Keratinocyte (primary cell): ENCODE data around the gene CCDC102B. TPM values are rescaled to one million over a fixed set of nuclear protein-coding genes. Genes with fewer than 3 reads are reported as not detected.

Source experiments
- DNase-seq: peaks from one replicate; pipeline ENCODE4 v3.0.0-alpha.2; 2011; ENCODE audit warnings: low read depth, missing footprints, low spot score
- FAIRE-seq: peaks from 2 replicates; lab custom pipeline; 2011; peaks lifted over from hg19 to GRCh38; lab: Jason Lieb, UNC
- H2AFZ ChIP-seq: 2 replicates; pipeline ENCODE4 v1.6.0; 2012; ENCODE audit warnings: low read length, control low read depth, inconsistent platforms; ENCODE audit not compliant: control insufficient read depth
- H3K27ac ChIP-seq: 2 replicates; pipeline ENCODE4 v1.5.1; 2011; ENCODE audit warnings: low read length; ENCODE audit not compliant: control insufficient read depth, insufficient read depth
- H3K27me3 ChIP-seq: 3 replicates; pipeline ENCODE4 v1.6.0; 2011; ENCODE audit warnings: low read length; ENCODE audit not compliant: control insufficient read depth, insufficient read depth; ENCODE audit errors: extremely low read depth
- H3K36me3 ChIP-seq, 2 experiments: 2 replicates in 1 of 2; 3 replicates in 1 of 2; pipeline ENCODE4 v1.5.1; 2011; ENCODE audit warnings: low read length in 2 of 2, mild to moderate bottlenecking in 1 of 2; ENCODE audit not compliant: control insufficient read depth in 2 of 2, insufficient read depth in 2 of 2; ENCODE audit errors: extremely low read depth in 1 of 2
- H3K4me1 ChIP-seq: 3 replicates; pipeline ENCODE4 v1.5.1; 2011; ENCODE audit warnings: low read length; ENCODE audit not compliant: control insufficient read depth, insufficient read depth; ENCODE audit errors: extremely low read depth
- H3K4me2 ChIP-seq: 3 replicates; pipeline ENCODE4 v1.6.0; 2011; ENCODE audit warnings: low read depth, low read length; ENCODE audit not compliant: control insufficient read depth, insufficient read depth; ENCODE audit errors: extremely low read depth
- H3K4me3 ChIP-seq, 3 experiments: fragments of 200-600 bp in 1 of 3; sonication (generic) in 1 of 3; 2 replicates in 2 of 3; 3 replicates in 1 of 3; pipeline ENCODE4 v1.5.1; 2011 to 2016; ENCODE audit warnings: low read length in 3 of 3, mild to moderate bottlenecking in 3 of 3, control low read depth in 2 of 3, inconsistent platforms in 1 of 3, low read depth in 1 of 3, mixed read lengths in 1 of 3, mixed run types in 1 of 3, moderate library complexity in 1 of 3; ENCODE audit not compliant: control insufficient read depth in 2 of 3, insufficient read depth in 2 of 3; ENCODE audit errors: extremely low read depth in 1 of 3
- H3K79me2 ChIP-seq: 2 replicates; pipeline ENCODE4 v1.6.0; 2012; ENCODE audit warnings: low read length; ENCODE audit not compliant: control insufficient read depth, insufficient read depth
- H3K9ac ChIP-seq: 3 replicates; pipeline ENCODE4 v1.6.0; 2011; ENCODE audit warnings: low read length; ENCODE audit not compliant: control insufficient read depth, insufficient read depth; ENCODE audit errors: extremely low read depth
- H3K9me1 ChIP-seq: 3 replicates; pipeline ENCODE4 v1.6.0; 2011; ENCODE audit warnings: low read length; ENCODE audit not compliant: control insufficient read depth, insufficient read depth; ENCODE audit errors: extremely low read depth
- H3K9me3 ChIP-seq: 2 replicates; pipeline ENCODE4 v1.5.1; 2012; ENCODE audit warnings: low read depth, low read length; ENCODE audit not compliant: control insufficient read depth
- H4K20me1 ChIP-seq: 3 replicates; pipeline ENCODE4 v1.6.0; 2011; ENCODE audit warnings: low read length; ENCODE audit not compliant: control insufficient read depth, insufficient read depth; ENCODE audit errors: extremely low read depth
- CTCF ChIP-seq, 3 experiments: IDR thresholded peaks in 1 of 3; conservative IDR thresholded peaks in 1 of 3; optimal IDR thresholded peaks in 1 of 3; 2 replicates in 2 of 3; 3 replicates in 1 of 3; pipeline versions ENCODE3 to v1.5.1; 2011; ENCODE audit warnings: low read length in 3 of 3, mild to moderate bottlenecking in 3 of 3, moderate library complexity in 2 of 3, control low read depth in 1 of 3, inconsistent platforms in 1 of 3; ENCODE audit not compliant: insufficient read depth in 2 of 3; ENCODE audit errors: extremely low read depth in 1 of 3
- EZH2 ChIP-seq: IDR thresholded peaks from one replicate; pipeline ENCODE4 v1.6.1; 2012; ENCODE audit warnings: inconsistent platforms, mild to moderate bottlenecking, low read length, moderate library complexity
- dilution Hi-C: fragments of 300-500 bp; cut with MboI; formaldehyde crosslinking; loops from one replicate; pipeline ENCODE4 v1.7.0; 2020; ENCODE audit warnings: low sequenced_read_pairs; ENCODE audit not compliant: extremely low pct_ligation_motif_present
- polyA plus RNA-seq, 5 experiments: library from polyadenylated mRNA; depleted of rRNA in 3 of 5; stranded (reverse) in 3 of 5; stranded (forward) in 1 of 5; unstranded in 1 of 5; fragments of >200 nt; gene quantifications; 1 replicate in 1 of 5; 2 replicates in 3 of 5; 3 replicates in 1 of 5; pipeline versions ENCODE4 v1.2.1 to v1.2.3, GENCODE V29; 2011 to 2012; ENCODE audit warnings: missing spikeins in 2 of 5, low read depth in 1 of 5, low replicate concordance in 1 of 5

The CCDC102B gene
- polyA plus RNA-seq, 1 donor (not counting 4 experiments of a cell fraction or from before 2014, with no cell fraction given), result 0.60 TPM

- Histone ChIP-seq H3K4me1 (no peaks in the 10 kb centered on the region), H3K9ac (no peak overlapping the region), H3K27me3 (no peaks in the 10 kb centered on the region), H3K27ac (no peak overlapping the region), H3K4me3 (no peak overlapping the region), H3K36me3 (no peaks in the 10 kb centered on the region), H3K9me1 (no peaks in the 10 kb centered on the region), H2AFZ (no peak overlapping the region), H3K79me2 (no peaks in the 10 kb centered on the region), H3K9me3 (no peaks in the 10 kb centered on the region), H4K20me1 (no peaks in the 10 kb centered on the region), H3K4me2 (no peak overlapping the region)
- dilution Hi-C loops, result no loop called here
- no peak for DNase-seq
- TF ChIP-seq CTCF (optimal IDR thresholded peaks at IDR 0.05 in 1 of 3, IDR thresholded peaks at IDR 0.05 in 1 of 3, conservative IDR thresholded peaks at IDR 0.05 in 1 of 3; ENCODE audit: extremely low read depth in 1 of 3, insufficient read depth in 2 of 3, low read length in 3 of 3) (no peak), EZH2 (no peak)
- no peak for FAIRE-seq
These were observed 33.9 kb upstream of the CCDC102B start for GRCh38 chr18:68764016-68764415.

- no peaks in the 10 kb centered on the region for H3K9me1 ChIP-seq
- TF ChIP-seq CTCF (optimal IDR thresholded peaks at IDR 0.05 in 1 of 3, IDR thresholded peaks at IDR 0.05 in 1 of 3, conservative IDR thresholded peaks at IDR 0.05 in 1 of 3; ENCODE audit: extremely low read depth in 1 of 3, insufficient read depth in 2 of 3, low read length in 3 of 3), result no peak
- TF ChIP-seq EZH2, result no peak
- H3K4me1 ChIP-seq, result no peaks in the 10 kb centered on the region
- H3K9me3 ChIP-seq, result no peaks in the 10 kb centered on the region
- H3K79me2 ChIP-seq, result no peaks in the 10 kb centered on the region
- no peak overlapping the region for H2AFZ ChIP-seq
- DNase-seq (no peak), FAIRE-seq (no peak)
- no peak overlapping the region for H3K9ac ChIP-seq
- no peaks in the 10 kb centered on the region for H3K36me3 ChIP-seq
- H3K27ac ChIP-seq, result no peak overlapping the region
- H3K4me2 ChIP-seq, result no peak overlapping the region
- no peak overlapping the region for H3K4me3 ChIP-seq
- no peaks in the 10 kb centered on the region for H4K20me1 ChIP-seq
- dilution Hi-C loops, result no loop called here
- H3K27me3 ChIP-seq, result no peaks in the 10 kb centered on the region
These were observed 31.4 kb upstream of the CCDC102B start for GRCh38 chr18:68766433-68766832.
